ENCODE measurements around the gene TMEM120A.

DNA sequence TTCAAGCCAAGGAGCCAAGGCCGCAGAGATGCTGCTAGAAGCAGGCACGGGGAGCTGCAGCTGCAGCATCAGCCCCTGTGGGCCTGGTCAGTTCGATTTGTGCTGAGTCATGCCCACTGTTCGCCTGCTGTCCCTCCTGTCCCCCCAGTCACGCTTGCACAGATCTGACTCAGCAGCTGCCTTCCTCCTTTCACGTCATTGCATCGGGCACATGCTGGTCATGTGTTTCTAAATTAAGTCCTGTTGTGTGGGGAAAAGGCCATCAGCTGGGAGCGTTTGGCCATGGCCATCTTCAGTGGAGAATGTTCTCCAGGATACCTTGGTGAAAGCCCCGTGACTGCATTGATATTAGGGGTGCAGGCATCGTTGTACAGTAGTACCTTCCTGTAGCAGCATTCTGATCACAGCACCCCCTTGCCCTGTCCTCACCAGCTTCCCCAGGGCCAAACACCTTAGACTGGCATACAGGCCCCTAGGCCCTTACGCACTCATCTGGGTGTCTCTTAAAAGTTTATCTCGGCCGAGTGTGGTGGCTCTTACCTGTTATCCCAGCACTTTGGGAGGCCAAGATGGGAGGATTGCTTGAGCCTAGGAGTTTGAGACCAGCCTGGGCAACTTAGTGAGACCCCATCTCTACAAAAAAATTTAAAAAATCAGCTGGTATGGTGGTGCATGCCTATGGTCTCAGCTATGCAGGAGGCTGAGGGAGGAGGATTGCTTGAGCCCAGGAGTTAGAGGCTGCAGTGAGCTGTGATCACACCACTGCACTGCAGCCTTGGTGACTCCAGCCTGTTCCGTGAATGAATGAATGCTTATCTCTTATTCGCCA is 56.2 kb downstream of the TMEM120A start:
- no peak for TF ChIP-seq EZH2 (IDR thresholded peaks at IDR 0.05; ENCODE audit: low read depth, unreplicated experiment)
- TF ChIP-seq, protein P1, sequence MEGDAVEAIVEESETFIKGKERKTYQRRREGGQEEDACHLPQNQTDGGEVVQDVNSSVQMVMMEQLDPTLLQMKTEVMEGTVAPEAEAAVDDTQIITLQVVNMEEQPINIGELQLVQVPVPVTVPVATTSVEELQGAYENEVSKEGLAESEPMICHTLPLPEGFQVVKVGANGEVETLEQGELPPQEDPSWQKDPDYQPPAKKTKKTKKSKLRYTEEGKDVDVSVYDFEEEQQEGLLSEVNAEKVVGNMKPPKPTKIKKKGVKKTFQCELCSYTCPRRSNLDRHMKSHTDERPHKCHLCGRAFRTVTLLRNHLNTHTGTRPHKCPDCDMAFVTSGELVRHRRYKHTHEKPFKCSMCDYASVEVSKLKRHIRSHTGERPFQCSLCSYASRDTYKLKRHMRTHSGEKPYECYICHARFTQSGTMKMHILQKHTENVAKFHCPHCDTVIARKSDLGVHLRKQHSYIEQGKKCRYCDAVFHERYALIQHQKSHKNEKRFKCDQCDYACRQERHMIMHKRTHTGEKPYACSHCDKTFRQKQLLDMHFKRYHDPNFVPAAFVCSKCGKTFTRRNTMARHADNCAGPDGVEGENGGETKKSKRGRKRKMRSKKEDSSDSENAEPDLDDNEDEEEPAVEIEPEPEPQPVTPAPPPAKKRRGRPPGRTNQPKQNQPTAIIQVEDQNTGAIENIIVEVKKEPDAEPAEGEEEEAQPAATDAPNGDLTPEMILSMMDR (conservative IDR thresholded peaks at IDR 0.05; ENCODE audit: low read depth in 2 of 2): no peak
- TF ChIP-seq POLR2AphosphoS5 (IDR thresholded peaks at IDR 0.05; ENCODE audit: low read depth): no peak
- TF ChIP-seq EZH2phosphoT487 (IDR thresholded peaks at IDR 0.05; ENCODE audit: unreplicated experiment): no peak
- no peak for TF ChIP-seq CREB1 (CRISPR knock-in tag; IDR thresholded peaks at IDR 0.05; ENCODE audit: low read depth)
- no peak for TF ChIP-seq NANOG (IDR thresholded peaks at IDR 0.05; ENCODE audit: borderline replicate concordance)
- TF ChIP-seq, protein P2, sequence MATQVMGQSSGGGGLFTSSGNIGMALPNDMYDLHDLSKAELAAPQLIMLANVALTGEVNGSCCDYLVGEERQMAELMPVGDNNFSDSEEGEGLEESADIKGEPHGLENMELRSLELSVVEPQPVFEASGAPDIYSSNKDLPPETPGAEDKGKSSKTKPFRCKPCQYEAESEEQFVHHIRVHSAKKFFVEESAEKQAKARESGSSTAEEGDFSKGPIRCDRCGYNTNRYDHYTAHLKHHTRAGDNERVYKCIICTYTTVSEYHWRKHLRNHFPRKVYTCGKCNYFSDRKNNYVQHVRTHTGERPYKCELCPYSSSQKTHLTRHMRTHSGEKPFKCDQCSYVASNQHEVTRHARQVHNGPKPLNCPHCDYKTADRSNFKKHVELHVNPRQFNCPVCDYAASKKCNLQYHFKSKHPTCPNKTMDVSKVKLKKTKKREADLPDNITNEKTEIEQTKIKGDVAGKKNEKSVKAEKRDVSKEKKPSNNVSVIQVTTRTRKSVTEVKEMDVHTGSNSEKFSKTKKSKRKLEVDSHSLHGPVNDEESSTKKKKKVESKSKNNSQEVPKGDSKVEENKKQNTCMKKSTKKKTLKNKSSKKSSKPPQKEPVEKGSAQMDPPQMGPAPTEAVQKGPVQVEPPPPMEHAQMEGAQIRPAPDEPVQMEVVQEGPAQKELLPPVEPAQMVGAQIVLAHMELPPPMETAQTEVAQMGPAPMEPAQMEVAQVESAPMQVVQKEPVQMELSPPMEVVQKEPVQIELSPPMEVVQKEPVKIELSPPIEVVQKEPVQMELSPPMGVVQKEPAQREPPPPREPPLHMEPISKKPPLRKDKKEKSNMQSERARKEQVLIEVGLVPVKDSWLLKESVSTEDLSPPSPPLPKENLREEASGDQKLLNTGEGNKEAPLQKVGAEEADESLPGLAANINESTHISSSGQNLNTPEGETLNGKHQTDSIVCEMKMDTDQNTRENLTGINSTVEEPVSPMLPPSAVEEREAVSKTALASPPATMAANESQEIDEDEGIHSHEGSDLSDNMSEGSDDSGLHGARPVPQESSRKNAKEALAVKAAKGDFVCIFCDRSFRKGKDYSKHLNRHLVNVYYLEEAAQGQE (IDR thresholded peaks at IDR 0.05; ENCODE audit: unreplicated experiment): no peak
- TF ChIP-seq, protein P3, sequence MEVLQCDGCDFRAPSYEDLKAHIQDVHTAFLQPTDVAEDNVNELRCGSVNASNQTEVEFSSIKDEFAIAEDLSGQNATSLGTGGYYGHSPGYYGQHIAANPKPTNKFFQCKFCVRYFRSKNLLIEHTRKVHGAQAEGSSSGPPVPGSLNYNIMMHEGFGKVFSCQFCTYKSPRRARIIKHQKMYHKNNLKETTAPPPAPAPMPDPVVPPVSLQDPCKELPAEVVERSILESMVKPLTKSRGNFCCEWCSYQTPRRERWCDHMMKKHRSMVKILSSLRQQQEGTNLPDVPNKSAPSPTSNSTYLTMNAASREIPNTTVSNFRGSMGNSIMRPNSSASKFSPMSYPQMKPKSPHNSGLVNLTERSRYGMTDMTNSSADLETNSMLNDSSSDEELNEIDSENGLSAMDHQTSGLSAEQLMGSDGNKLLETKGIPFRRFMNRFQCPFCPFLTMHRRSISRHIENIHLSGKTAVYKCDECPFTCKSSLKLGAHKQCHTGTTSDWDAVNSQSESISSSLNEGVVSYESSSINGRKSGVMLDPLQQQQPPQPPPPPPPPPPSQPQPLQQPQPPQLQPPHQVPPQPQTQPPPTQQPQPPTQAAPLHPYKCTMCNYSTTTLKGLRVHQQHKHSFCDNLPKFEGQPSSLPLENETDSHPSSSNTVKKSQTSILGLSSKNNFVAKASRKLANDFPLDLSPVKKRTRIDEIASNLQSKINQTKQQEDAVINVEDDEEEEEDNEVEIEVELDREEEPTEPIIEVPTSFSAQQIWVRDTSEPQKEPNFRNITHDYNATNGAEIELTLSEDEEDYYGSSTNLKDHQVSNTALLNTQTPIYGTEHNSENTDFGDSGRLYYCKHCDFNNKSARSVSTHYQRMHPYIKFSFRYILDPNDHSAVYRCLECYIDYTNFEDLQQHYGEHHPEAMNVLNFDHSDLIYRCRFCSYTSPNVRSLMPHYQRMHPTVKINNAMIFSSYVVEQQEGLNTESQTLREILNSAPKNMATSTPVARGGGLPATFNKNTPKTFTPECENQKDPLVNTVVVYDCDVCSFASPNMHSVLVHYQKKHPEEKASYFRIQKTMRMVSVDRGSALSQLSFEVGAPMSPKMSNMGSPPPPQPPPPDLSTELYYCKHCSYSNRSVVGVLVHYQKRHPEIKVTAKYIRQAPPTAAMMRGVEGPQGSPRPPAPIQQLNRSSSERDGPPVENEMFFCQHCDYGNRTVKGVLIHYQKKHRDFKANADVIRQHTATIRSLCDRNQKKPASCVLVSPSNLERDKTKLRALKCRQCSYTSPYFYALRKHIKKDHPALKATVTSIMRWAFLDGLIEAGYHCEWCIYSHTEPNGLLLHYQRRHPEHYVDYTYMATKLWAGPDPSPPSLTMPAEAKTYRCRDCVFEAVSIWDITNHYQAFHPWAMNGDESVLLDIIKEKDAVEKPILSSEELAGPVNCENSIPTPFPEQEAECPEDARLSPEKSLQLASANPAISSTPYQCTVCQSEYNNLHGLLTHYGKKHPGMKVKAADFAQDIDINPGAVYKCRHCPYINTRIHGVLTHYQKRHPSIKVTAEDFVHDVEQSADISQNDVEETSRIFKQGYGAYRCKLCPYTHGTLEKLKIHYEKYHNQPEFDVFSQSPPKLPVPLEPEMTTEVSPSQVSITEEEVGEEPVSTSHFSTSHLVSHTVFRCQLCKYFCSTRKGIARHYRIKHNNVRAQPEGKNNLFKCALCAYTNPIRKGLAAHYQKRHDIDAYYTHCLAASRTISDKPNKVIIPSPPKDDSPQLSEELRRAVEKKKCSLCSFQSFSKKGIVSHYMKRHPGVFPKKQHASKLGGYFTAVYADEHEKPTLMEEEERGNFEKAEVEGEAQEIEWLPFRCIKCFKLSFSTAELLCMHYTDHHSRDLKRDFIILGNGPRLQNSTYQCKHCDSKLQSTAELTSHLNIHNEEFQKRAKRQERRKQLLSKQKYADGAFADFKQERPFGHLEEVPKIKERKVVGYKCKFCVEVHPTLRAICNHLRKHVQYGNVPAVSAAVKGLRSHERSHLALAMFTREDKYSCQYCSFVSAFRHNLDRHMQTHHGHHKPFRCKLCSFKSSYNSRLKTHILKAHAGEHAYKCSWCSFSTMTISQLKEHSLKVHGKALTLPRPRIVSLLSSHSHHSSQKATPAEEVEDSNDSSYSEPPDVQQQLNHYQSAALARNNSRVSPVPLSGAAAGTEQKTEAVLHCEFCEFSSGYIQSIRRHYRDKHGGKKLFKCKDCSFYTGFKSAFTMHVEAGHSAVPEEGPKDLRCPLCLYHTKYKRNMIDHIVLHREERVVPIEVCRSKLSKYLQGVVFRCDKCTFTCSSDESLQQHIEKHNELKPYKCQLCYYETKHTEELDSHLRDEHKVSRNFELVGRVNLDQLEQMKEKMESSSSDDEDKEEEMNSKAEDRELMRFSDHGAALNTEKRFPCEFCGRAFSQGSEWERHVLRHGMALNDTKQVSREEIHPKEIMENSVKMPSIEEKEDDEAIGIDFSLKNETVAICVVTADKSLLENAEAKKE (CRISPR knock-in tag; IDR thresholded peaks at IDR 0.05): no peak
- TF ChIP-seq, protein P4, sequence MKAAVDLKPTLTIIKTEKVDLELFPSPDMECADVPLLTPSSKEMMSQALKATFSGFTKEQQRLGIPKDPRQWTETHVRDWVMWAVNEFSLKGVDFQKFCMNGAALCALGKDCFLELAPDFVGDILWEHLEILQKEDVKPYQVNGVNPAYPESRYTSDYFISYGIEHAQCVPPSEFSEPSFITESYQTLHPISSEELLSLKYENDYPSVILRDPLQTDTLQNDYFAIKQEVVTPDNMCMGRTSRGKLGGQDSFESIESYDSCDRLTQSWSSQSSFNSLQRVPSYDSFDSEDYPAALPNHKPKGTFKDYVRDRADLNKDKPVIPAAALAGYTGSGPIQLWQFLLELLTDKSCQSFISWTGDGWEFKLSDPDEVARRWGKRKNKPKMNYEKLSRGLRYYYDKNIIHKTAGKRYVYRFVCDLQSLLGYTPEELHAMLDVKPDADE (IDR thresholded peaks at IDR 0.05): no peak
- TF ChIP-seq JUNB (IDR thresholded peaks at IDR 0.05; ENCODE audit: unreplicated experiment): no peak
- no peak for TF ChIP-seq STAT1 (IDR thresholded peaks at IDR 0.05; ENCODE audit: unreplicated experiment)

Data from GM23338 (cell line).